SU-DHL-6 (cell line): ENCODE data around the gene HLA-DRA.

Experiments used
- H2AFZ ChIP-seq: fragments of 200-600 bp; sonication (generic); 2 replicates; pipeline ENCODE4 v1.6.1; 2014; ENCODE audit warnings: low read depth, mild to moderate bottlenecking, moderate library complexity, mixed read lengths, antibody characterized with exemption, low read length; ENCODE audit not compliant: severe bottlenecking
- H3F3A ChIP-seq: fragments of 200-600 bp; shearing (Covaris generic); 2 replicates; pipeline ENCODE4 v1.6.0; 2016; ENCODE audit warnings: antibody characterized with exemption, mild to moderate bottlenecking; ENCODE audit not compliant: insufficient read depth
- H3K27ac ChIP-seq: fragments of 200-600 bp; sonication (generic); 2 replicates; pipeline ENCODE4 v1.5.1; 2016; ENCODE audit warnings: low read depth, mild to moderate bottlenecking, low read length, moderate library complexity, mixed read lengths
- H3K27me3 ChIP-seq: fragments of 200-600 bp; sonication (generic), shearing (Covaris generic); 2 replicates; pipeline ENCODE4 v1.6.0; 2014; ENCODE audit warnings: mild to moderate bottlenecking, low read length
- H3K36me3 ChIP-seq: fragments of 200-600 bp; sonication (generic); 2 replicates; pipeline ENCODE4 v1.6.1; 2014; ENCODE audit warnings: mild to moderate bottlenecking, low read length, mixed read lengths
- H3K4me2 ChIP-seq: fragments of 300-600, 200-600 bp; shearing (Covaris generic), sonication (generic); 2 replicates; pipeline ENCODE4 v1.6.0; 2014; ENCODE audit warnings: low read length, low read depth, mild to moderate bottlenecking; ENCODE audit not compliant: poor library complexity, severe bottlenecking
- H3K4me3 ChIP-seq: fragments of 200-600 bp; sonication (generic); 2 replicates; pipeline ENCODE4 v1.5.1; 2014; ENCODE audit warnings: antibody characterized with exemption, low read length, mild to moderate bottlenecking, mixed read lengths; ENCODE audit not compliant: insufficient read depth, poor library complexity, severe bottlenecking
- H3K79me2 ChIP-seq: fragments of 200-600 bp; sonication (generic); 2 replicates; pipeline ENCODE4 v1.6.1; 2014; ENCODE audit warnings: mild to moderate bottlenecking, low read length, moderate library complexity; ENCODE audit not compliant: insufficient read depth
- H3K9ac ChIP-seq: fragments of 200-600 bp; sonication (generic); 2 replicates; pipeline ENCODE4 v1.7.0; 2014; ENCODE audit warnings: mild to moderate bottlenecking, low read length
- H3K9me2 ChIP-seq: fragments of 200-600 bp; sonication (generic); replicated peaks from 2 replicates; pipeline ENCODE4 v1.6.1; 2014; ENCODE audit warnings: low read length; ENCODE audit not compliant: insufficient read depth
- H3K9me3 ChIP-seq: fragments of 200-600 bp; sonication (generic); 2 replicates; pipeline ENCODE4 v1.6.1; 2014; ENCODE audit warnings: low read length, mixed read lengths; ENCODE audit not compliant: insufficient read depth
- H4K20me1 ChIP-seq: fragments of 200-600 bp; sonication (generic); 2 replicates; pipeline ENCODE4 v1.6.1; 2014; ENCODE audit warnings: low read depth, mild to moderate bottlenecking, antibody characterized with exemption, low read length, moderate library complexity, mixed read lengths
- CTCF ChIP-seq: fragments of 200-600 bp; sonication (generic); IDR thresholded peaks from one replicate; pipeline ENCODE4 v1.5.1; 2017; ENCODE audit warnings: antibody characterized with exemption, mild to moderate bottlenecking, low read length, moderate library complexity; ENCODE audit not compliant: insufficient read depth, poor library complexity, severe bottlenecking
- EZH2phosphoT487 ChIP-seq: fragments of 200-600 bp; sonication (generic), shearing (Covaris generic); conservative IDR thresholded peaks from 2 replicates; pipeline ENCODE4 v1.6.1; 2018; ENCODE audit warnings: mild to moderate bottlenecking, antibody characterized with exemption, low read length, moderate library complexity, mixed read lengths

The HLA-DRA gene

DNA sequence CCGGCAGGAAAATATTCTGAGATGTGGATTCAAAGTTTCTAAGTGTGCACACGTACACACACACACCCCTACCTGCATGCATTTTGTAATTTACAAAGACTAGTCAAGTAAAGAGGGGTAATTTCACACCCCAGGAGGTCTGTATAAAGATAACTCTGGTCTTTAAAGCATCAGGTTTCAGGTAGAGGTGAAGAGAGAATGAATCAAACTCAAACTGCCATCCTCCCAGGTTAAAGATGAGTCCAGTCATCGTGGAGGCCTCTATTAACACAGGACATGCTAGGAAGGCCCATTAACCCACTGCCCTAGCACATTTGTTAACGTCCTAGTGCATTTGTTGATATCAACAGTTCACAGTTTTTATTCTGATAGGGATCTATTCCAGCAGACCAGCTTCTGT, 3.5 kb upstream of the HLA-DRA start:
- H3K36me3 ChIP-seq, result peaks cover 7% of the 10 kb centered on the region; the same call in 1 of the 2 replicates
- no peak overlapping the region for H3K4me3 ChIP-seq
- H3K79me2 ChIP-seq, result peaks cover 14% of the 10 kb centered on the region
- H4K20me1 ChIP-seq, result no peaks in the 10 kb centered on the region; the same call in 1 of the 2 replicates
- no peak overlapping the region for H3K4me2 ChIP-seq
- H3F3A ChIP-seq, result 0 out of 2 replicates have a peak, but pooled peaks cover 6% of the 10 kb centered on the region
- no peaks in the 10 kb centered on the region for H3K9me2 ChIP-seq
- peak overlapping the region; percentile 35; the same call in 1 of the 2 replicates for H3K9ac ChIP-seq
- H3K9me3 ChIP-seq, result no peaks in the 10 kb centered on the region
- TF ChIP-seq CTCF, result no peak
- TF ChIP-seq EZH2phosphoT487, result no peak
- no peaks in the 10 kb centered on the region for H3K27me3 ChIP-seq
- peak overlapping the region; percentile 49 for H2AFZ ChIP-seq
- peak overlapping the region; percentile 50; the same call in 1 of the 2 replicates for H3K27ac ChIP-seq

GRCh38 chr6:32436995-32437836, 2.5 kb upstream of the HLA-DRA start:
- peaks cover 17% of the 10 kb centered on the region for H3K36me3 ChIP-seq
- H3K27ac ChIP-seq, result peak overlapping the region; percentile 68
- H4K20me1 ChIP-seq, result peaks cover 4% of the 10 kb centered on the region; the same call in 1 of the 2 replicates
- H3K9ac ChIP-seq, result peak overlapping the region; percentile 35
- no peak overlapping the region for H3K4me3 ChIP-seq
- H3K9me2 ChIP-seq, result no peaks in the 10 kb centered on the region
- peak overlapping the region; percentile 49 for H2AFZ ChIP-seq
- peak overlapping the region; percentile 56 for H3K4me2 ChIP-seq
- peaks cover 14% of the 10 kb centered on the region; the same call in 1 of the 2 replicates for H3F3A ChIP-seq
- TF ChIP-seq CTCF (no peak), EZH2phosphoT487 (no peak)
- no peaks in the 10 kb centered on the region for H3K27me3 ChIP-seq
- H3K79me2 ChIP-seq, result peaks cover 22% of the 10 kb centered on the region
- H3K9me3 ChIP-seq, result no peaks in the 10 kb centered on the region

DNA sequence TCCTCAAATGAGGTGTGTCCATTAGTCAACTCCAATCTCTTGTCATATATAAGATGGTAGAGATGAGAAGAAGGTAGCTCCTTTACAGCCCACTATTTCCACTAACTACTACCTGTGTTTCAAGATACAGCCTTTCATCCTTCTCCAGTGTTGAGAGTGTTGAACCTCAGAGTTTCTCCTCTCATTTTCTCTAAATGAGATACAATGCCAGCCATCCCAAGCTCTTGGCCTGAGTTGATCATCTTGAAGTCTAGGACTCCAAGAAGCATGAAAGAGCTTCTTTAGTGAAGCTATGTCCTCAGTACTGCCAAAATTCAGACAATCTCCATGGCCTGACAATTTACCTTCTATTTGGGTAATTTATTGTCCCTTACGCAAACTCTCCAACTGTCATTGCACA, 548 bp upstream of the HLA-DRA start:
- no peak for TF ChIP-seq CTCF
- peak overlapping the region; percentile 94 for H3K4me3 ChIP-seq
- H3K27ac ChIP-seq, result peak overlapping the region; percentile 67
- peak overlapping the region; percentile 71 for H3K9ac ChIP-seq
- peak overlapping the region; percentile 72 for H2AFZ ChIP-seq
- peaks cover 4% of the 10 kb centered on the region; the same call in 1 of the 2 replicates for H4K20me1 ChIP-seq
- H3K9me3 ChIP-seq, result no peaks in the 10 kb centered on the region
- peaks cover 36% of the 10 kb centered on the region for H3K36me3 ChIP-seq
- no peaks in the 10 kb centered on the region for H3K27me3 ChIP-seq
- no peaks in the 10 kb centered on the region for H3K9me2 ChIP-seq
- peaks cover 22% of the 10 kb centered on the region for H3K79me2 ChIP-seq
- H3F3A ChIP-seq, result peaks cover 16% of the 10 kb centered on the region
- H3K4me2 ChIP-seq, result peak overlapping the region; percentile 62
